GM12875 (cell line): Measurements from ENCODE around the gene SULT4A1.

ENCODE experiments used
- H3K4me3 ChIP-seq: one replicate; pipeline ENCODE4 v1.5.1; 2011; ENCODE audit warnings: low read depth, low read length, control low read depth
- TF ChIP-seq, protein P1 (sequence below): IDR thresholded peaks from 2 replicates; pipeline ENCODE4 v1.5.1; 2011; ENCODE audit warnings: low read depth, mild to moderate bottlenecking, control low read depth, inconsistent platforms, low read length, moderate library complexity, borderline replicate concordance; ENCODE audit not compliant: insufficient read depth

The SULT4A1 gene

DNA sequence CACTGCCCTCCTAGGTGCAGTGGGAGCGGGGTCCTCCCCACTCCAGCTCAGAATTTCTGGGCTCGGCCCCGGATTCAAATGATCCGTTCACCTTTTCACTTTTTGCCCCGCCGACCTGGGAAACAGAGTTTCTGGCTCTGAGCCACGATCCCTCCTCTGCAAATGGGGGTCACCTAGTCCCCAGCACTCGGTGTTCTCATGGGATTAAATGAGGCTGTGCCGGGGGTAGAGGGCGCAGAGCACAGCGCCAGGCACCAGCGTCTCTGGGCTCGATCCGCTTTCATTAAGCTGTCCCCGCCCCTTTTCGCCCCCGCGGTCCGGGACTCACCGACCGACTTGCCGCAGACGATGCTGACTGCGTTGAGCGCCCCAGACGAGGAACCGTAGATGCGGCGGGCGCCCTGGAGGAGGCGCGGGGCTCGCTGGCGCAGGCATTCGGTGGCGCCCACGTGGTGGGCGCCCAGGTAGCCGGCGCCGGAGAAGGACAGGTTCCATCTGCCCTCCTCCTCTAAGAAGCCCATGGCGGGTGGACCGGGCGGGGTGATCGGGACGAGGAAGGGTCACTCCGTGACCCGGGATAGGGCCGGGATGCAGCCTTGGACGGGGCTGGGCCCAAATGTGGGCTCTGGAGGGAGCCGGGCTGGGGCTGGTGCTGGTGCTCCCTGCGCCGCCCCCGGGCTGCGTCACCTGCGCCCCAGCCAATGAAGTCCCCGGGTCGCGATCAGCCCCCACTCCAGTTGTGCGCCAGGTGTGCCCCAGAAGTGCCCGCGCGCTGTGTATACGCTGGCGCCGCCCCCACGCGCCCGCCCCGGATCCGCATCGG lies 29.3 kb upstream of the SULT4A1 start, which contains the start of gene PNPLA5:
Gene PNPLA5 (minus strand): TSS at position 654 of the 823 bp plus-strand sequence. CDS start 133 bp downstream, at position 521.
- H3K4me3 ChIP-seq: no peak within 1 kb of the TSS
- TF ChIP-seq, protein P1, sequence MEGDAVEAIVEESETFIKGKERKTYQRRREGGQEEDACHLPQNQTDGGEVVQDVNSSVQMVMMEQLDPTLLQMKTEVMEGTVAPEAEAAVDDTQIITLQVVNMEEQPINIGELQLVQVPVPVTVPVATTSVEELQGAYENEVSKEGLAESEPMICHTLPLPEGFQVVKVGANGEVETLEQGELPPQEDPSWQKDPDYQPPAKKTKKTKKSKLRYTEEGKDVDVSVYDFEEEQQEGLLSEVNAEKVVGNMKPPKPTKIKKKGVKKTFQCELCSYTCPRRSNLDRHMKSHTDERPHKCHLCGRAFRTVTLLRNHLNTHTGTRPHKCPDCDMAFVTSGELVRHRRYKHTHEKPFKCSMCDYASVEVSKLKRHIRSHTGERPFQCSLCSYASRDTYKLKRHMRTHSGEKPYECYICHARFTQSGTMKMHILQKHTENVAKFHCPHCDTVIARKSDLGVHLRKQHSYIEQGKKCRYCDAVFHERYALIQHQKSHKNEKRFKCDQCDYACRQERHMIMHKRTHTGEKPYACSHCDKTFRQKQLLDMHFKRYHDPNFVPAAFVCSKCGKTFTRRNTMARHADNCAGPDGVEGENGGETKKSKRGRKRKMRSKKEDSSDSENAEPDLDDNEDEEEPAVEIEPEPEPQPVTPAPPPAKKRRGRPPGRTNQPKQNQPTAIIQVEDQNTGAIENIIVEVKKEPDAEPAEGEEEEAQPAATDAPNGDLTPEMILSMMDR: no peak

DNA sequence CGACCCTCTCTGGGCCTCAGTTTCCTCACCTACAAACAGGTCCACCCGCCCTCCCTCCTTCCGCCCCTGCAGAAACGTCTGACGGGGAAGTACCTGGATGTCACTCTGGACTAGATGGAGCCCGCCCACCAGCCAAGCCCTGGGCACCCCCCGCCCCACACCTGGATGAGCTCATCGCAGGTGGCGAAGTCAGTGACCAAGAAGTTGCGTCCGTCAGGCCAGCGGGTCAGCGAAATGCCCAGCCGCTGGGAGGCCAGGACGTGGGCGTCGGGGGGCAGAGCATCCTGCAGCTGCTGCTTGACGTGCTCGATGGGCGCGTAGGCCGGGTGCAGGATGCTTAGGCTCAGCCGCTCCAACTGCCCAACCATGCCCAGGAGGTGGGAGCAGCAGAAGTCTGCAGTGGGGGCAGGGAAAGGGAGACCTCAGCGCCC lies 28.6 kb upstream of the SULT4A1 start:
- no peak overlapping the region for H3K4me3 ChIP-seq
- TF ChIP-seq, protein P1: no peak

DNA sequence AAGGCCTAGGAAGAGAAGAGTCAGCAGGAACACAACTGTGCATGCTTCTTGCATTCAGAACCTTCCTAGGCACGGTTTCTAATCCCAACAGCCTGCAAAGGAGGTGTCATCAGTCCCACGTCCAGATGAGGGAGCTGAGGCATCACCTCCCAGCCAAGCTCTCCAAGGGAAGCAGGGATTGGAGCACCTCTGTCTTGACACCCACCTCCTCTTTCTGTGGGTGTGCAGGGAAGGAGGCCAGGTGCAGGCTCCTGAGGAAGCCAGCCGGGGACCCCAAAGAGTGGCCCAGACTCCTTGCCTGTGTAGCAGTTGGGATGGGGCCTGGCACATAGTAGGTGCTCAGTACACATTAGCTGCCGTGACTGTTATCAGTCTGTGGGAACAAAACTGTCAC lies 27.5 kb upstream of the SULT4A1 start:
- H3K4me3 ChIP-seq: no peak overlapping the region
- TF ChIP-seq, protein P1: no peak

DNA sequence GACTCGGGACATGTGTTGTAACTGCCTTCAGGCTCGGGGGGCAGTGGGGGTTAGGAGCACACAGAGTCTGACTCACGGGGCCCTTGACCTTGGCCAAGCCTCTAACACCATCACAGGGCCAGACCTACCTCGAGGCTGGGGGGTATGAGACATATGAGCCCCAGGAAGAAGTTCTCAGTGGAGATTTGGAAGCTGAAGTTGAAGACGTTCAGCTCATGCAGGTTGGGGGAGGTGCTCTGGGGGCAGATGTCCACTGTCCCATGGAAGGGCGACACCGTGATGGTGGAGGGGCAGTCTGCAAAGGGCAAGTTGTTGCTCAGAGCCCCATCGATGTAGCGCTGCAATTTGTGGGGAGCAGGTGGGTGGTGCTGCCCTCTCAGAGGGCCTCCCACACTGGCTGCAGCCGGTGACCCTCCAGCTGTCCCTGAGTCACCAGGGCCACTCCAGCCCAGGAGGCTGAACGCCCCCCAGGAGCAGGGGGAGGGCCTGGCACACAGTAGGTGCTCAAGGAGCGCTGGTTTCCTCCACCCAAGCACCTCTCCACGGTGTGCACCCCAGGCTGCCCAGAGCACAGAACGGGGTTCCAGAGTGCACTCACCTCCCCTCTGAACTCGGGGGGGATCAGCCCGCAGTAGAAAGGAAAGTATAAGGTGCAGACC lies 27.0 kb upstream of the SULT4A1 start:
- H3K4me3 ChIP-seq: no peak overlapping the region
- TF ChIP-seq, protein P1: no peak

DNA sequence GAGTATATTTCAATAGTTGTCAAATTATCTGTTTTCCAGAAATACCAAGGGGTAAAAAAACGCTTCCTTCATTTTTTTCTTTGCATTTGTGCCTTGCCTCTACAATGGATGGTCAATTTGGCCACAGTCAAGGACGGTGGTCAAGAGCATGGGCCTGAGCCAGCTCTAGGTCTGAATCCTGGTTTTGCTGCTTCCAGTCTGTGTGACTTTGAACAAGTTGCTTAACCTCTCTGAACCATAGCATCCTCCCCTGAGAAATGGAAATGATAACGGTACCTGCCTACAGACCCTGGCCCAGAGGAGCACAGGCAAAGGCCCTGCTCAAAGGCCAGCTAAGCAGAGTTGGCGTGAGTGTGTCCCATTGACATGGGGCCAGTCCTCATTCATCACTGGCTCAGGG lies 26.4 kb upstream of the SULT4A1 start:
- no peak overlapping the region for H3K4me3 ChIP-seq
- TF ChIP-seq, protein P1: no peak

DNA sequence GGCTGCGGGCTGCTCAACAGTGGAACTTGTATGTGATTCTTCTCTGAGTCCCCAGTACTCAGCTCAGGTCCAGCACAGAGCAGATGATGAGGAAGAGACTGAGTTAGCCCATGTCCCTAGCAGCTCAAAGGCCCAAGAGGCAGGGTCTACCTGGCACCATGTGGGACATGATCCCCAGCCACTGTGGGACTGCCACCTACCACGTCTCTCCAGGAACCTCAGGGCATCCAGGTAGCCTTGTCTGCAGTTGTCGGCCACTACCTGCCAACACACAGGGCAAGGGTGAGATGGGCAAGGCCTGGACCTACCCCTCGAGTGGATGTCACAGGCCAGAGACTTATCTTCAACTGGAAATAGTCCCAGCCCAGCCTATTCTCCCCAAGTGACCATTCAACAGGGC lies 25.1 kb upstream of the SULT4A1 start:
- H3K4me3 ChIP-seq: no peak overlapping the region
- TF ChIP-seq, protein P1: no peak
